ENCODE results near the gene TGM6. TPM values are rescaled to one million over a fixed set of nuclear protein-coding genes. Genes with fewer than 3 reads are reported as not detected.
A peak's percentile ranks its signal among the peaks of the same experiment; 100 is the strongest.

TGM6 gene
- total RNA-seq, 1 donor from 2014 or later: not detected

- DNase-seq (ENCODE audit: low spot score): no peak
These were observed 71.4 kb downstream of the TGM6 start for GRCh38 chr20:2451939-2452732.

GRCh38 chr20:2453792-2454191 lies 73.1 kb downstream of the TGM6 start:
- DNase-seq (ENCODE audit: low spot score): no peak

- no peak for DNase-seq (ENCODE audit: low spot score)
These were observed 75.2 kb downstream of the TGM6 start for GRCh38 chr20:2455771-2456497.

GRCh38 chr20:2458919-2459499 lies 78.3 kb downstream of the TGM6 start:
- no peak for DNase-seq (ENCODE audit: low spot score)

GRCh38 chr20:2459981-2460751 lies 79.5 kb downstream of the TGM6 start:
- DNase-seq (ENCODE audit: low spot score): no peak

- DNase-seq (ENCODE audit: low spot score): no peak
These were observed 80.2 kb downstream of the TGM6 start for GRCh38 chr20:2460752-2461424.

GRCh38 chr20:2462484-2462883 lies 81.8 kb downstream of the TGM6 start:
- no peak for DNase-seq (ENCODE audit: low spot score)

GRCh38 chr20:2463616-2464365 lies 83.1 kb downstream of the TGM6 start:
- no peak for DNase-seq (ENCODE audit: low spot score)

- DNase-seq (ENCODE audit: low spot score): no peak
These were observed 84.4 kb downstream of the TGM6 start for GRCh38 chr20:2465100-2465499.

- DNase-seq (ENCODE audit: low spot score): no peak
These were observed 86.7 kb downstream of the TGM6 start for GRCh38 chr20:2467412-2467811.

- DNase-seq (ENCODE audit: low spot score): no peak
These were observed 88.1 kb downstream of the TGM6 start for GRCh38 chr20:2468581-2469407.

- no peak for DNase-seq (ENCODE audit: low spot score)
These were observed 89.3 kb downstream of the TGM6 start for GRCh38 chr20:2469991-2470422.

GRCh38 chr20:2470423-2471193 lies 89.9 kb downstream of the TGM6 start, which contains the start of gene SNRPB:
Gene SNRPB (minus strand): TSS chr20:2470789. CDS start chr20:2470690, 99 bp downstream.
- DNase-seq (ENCODE audit: low spot score): peak; percentile 98

GRCh38 chr20:2473516-2473915 lies 92.8 kb downstream of the TGM6 start:
- DNase-seq (ENCODE audit: low spot score): no peak

- no peak for DNase-seq (ENCODE audit: low spot score)
These were observed 95.4 kb downstream of the TGM6 start for GRCh38 chr20:2475850-2476741.

GRCh38 chr20:2476742-2477615 lies 96.3 kb downstream of the TGM6 start:
- DNase-seq (ENCODE audit: low spot score): no peak
